H1 (cell line): ENCODE results near the gene CCDC28B. TPM values are rescaled to one million over a fixed set of nuclear protein-coding genes. Genes with fewer than 3 reads are reported as not detected.

Source experiments
- CTCF ChIA-PET: fragments of 300-600 bp; sonication (Branson Sonifier 250); formaldehyde crosslinking; loops from one replicate; lab custom pipeline; 2021; ENCODE audit not compliant: partially characterized antibody; lab: Charles Lee
- POLR2A ChIA-PET: fragments of 300-600 bp; sonication (Branson Sonifier 250); formaldehyde crosslinking; loops from one replicate; lab custom pipeline; 2021; ENCODE audit warnings: inconsistent platforms; ENCODE audit not compliant: partially characterized antibody; lab: Charles Lee
- DNase-seq, 2 experiments: peaks; one replicate each; pipeline versions ENCODE4 v3.0.0 to v3.0.0-alpha.2; 2010 to 2022; ENCODE audit warnings: low spot score in 2 of 2, low read depth in 1 of 2, mixed read lengths in 1 of 2
- FAIRE-seq: peaks from 2 replicates; lab custom pipeline; 2011; peaks lifted over from hg19 to GRCh38; lab: Jason Lieb, UNC
- H2AFZ ChIP-seq: 2 replicates; pipeline ENCODE4 v1.8.1; 2012; ENCODE audit warnings: low read length, inconsistent platforms
- H2AK5ac ChIP-seq: 2 replicates; pipeline ENCODE4 v1.6.1; 2013; ENCODE audit warnings: low read depth, low read length
- H2BK120ac ChIP-seq: replicated peaks from 2 replicates; pipeline ENCODE3; 2013; ENCODE audit warnings: low read depth, low read length, inconsistent platforms
- H2BK12ac ChIP-seq: 2 replicates; pipeline ENCODE4 v1.6.1; 2013; ENCODE audit warnings: low read depth, low read length
- H2BK15ac ChIP-seq: 2 replicates; pipeline ENCODE4 v1.6.1; 2013; ENCODE audit warnings: low read length
- H2BK20ac ChIP-seq: 2 replicates; pipeline ENCODE4 v1.6.1; 2013; ENCODE audit warnings: low read length
- H2BK5ac ChIP-seq: 2 replicates; pipeline ENCODE4 v1.6.1; 2013; ENCODE audit warnings: low read depth, low read length
- H3K14ac ChIP-seq: 2 replicates; pipeline ENCODE4 v1.6.1; 2013; ENCODE audit warnings: inconsistent platforms; ENCODE audit not compliant: insufficient read length
- H3K18ac ChIP-seq: 2 replicates; pipeline ENCODE4 v1.6.1; 2013; ENCODE audit warnings: low read length; ENCODE audit errors: extremely low read depth
- H3K23ac ChIP-seq: 2 replicates; pipeline ENCODE4 v1.6.1; 2013; ENCODE audit warnings: inconsistent platforms; ENCODE audit not compliant: insufficient read length
- H3K23me2 ChIP-seq: 2 replicates; pipeline ENCODE4 v1.6.1; 2013; ENCODE audit warnings: low read depth, low read length
- H3K27ac ChIP-seq: 2 replicates; pipeline ENCODE4 v1.6.1; 2011; ENCODE audit warnings: low read depth, low read length, inconsistent platforms
- H3K27me3 ChIP-seq, 4 experiments: replicated peaks in 1 of 4; 1 replicate in 1 of 4; 2 replicates in 3 of 4; pipeline versions ENCODE4 v1.6.1 to v1.8.1; 2011 to 2013; ENCODE audit warnings: low read length in 3 of 4, mild to moderate bottlenecking in 3 of 4, inconsistent platforms in 2 of 4, mixed read lengths in 2 of 4, moderate library complexity in 1 of 4; ENCODE audit not compliant: control insufficient read depth in 3 of 4, insufficient read depth in 3 of 4; ENCODE audit errors: extremely low read depth in 1 of 4
- H3K36me3 ChIP-seq, 4 experiments: 2 replicates each; pipeline versions ENCODE4 v1.6.1 to v1.8.1; 2011 to 2013; ENCODE audit warnings: mild to moderate bottlenecking in 4 of 4, low read length in 3 of 4, moderate library complexity in 2 of 4, control low read depth in 1 of 4, inconsistent platforms in 1 of 4; ENCODE audit not compliant: insufficient read depth in 4 of 4, control insufficient read depth in 2 of 4
- H3K4ac ChIP-seq: replicated peaks from 2 replicates; pipeline ENCODE3; 2013; ENCODE audit warnings: low read length, low read depth, mixed read lengths, inconsistent platforms; ENCODE audit not compliant: insufficient read length
- H3K4me1 ChIP-seq, 4 experiments: replicated peaks in 1 of 4; 1 replicate in 1 of 4; 2 replicates in 3 of 4; pipeline versions ENCODE4 v1.6.1 to v1.8.1; 2011 to 2013; ENCODE audit warnings: low read length in 3 of 4, inconsistent platforms in 2 of 4, mixed read lengths in 1 of 4; ENCODE audit not compliant: insufficient read depth in 4 of 4, control insufficient read depth in 3 of 4
- H3K4me2 ChIP-seq, 2 experiments: 2 replicates each; pipeline versions ENCODE4 v1.6.1 to v1.8.1; 2011 to 2013; ENCODE audit warnings: low read depth in 2 of 2, low read length in 2 of 2, control low read depth in 1 of 2, inconsistent platforms in 1 of 2, mild to moderate bottlenecking in 1 of 2; ENCODE audit not compliant: insufficient read depth in 1 of 2
- H3K4me3 ChIP-seq, 4 experiments: fragments of 200-600, 300-600 bp in 1 of 4; sonication (generic), shearing (Covaris generic), sonication (Bioruptor Twin) in 1 of 4; 2 replicates each; pipeline versions ENCODE4 v1.5.1 to v1.8.1; 2011 to 2016; ENCODE audit warnings: low read length in 4 of 4, low read depth in 3 of 4, control low read depth in 2 of 4, inconsistent platforms in 2 of 4, mild to moderate bottlenecking in 2 of 4, mixed read lengths in 1 of 4, moderate library complexity in 1 of 4; ENCODE audit not compliant: insufficient read depth in 2 of 4; ENCODE audit errors: extremely low read depth in 1 of 4
- H3K56ac ChIP-seq: replicated peaks from 2 replicates; pipeline ENCODE3; 2013; ENCODE audit warnings: low read depth, mild to moderate bottlenecking, mixed read lengths, low read length, inconsistent platforms; ENCODE audit not compliant: insufficient read length
- H3K79me1 ChIP-seq: 2 replicates; pipeline ENCODE4 v1.6.1; 2013; ENCODE audit warnings: low read depth, low read length, control low read depth
- H3K79me2 ChIP-seq, 2 experiments: 2 replicates each; pipeline versions ENCODE4 v1.6.1 to v1.8.1; 2012 to 2013; ENCODE audit warnings: low read length in 2 of 2, mild to moderate bottlenecking in 2 of 2, inconsistent platforms in 1 of 2; ENCODE audit not compliant: insufficient read depth in 2 of 2, control insufficient read depth in 1 of 2
- H3K9ac ChIP-seq, 4 experiments: replicated peaks in 1 of 4; 1 replicate in 1 of 4; 2 replicates in 3 of 4; pipeline versions ENCODE4 v1.6.1 to v1.8.1; 2011 to 2013; ENCODE audit warnings: low read depth in 3 of 4, low read length in 3 of 4, control low read depth in 2 of 4, mild to moderate bottlenecking in 2 of 4, moderate library complexity in 2 of 4, inconsistent platforms in 1 of 4; ENCODE audit errors: extremely low read depth in 1 of 4
- H3K9me3 ChIP-seq, 2 experiments: 2 replicates each; pipeline versions ENCODE4 v1.6.1 to v1.8.1; 2012 to 2013; ENCODE audit warnings: mild to moderate bottlenecking in 2 of 2, moderate library complexity in 2 of 2, control low read depth in 1 of 2, inconsistent platforms in 1 of 2, low read depth in 1 of 2, low read length in 1 of 2, mixed read lengths in 1 of 2; ENCODE audit not compliant: insufficient read depth in 2 of 2
- H4K20me1 ChIP-seq, 2 experiments: replicated peaks in 1 of 2; 2 replicates each; pipeline versions ENCODE3 to v1.8.1; 2011 to 2013; ENCODE audit warnings: inconsistent platforms in 2 of 2, low read length in 2 of 2, mild to moderate bottlenecking in 1 of 2; ENCODE audit not compliant: insufficient read depth in 2 of 2, control insufficient read depth in 1 of 2
- H4K5ac ChIP-seq: 2 replicates; pipeline ENCODE4 v1.6.1; 2013; ENCODE audit warnings: low read length, low read depth, mixed read lengths, inconsistent platforms; ENCODE audit not compliant: insufficient read length
- H4K8ac ChIP-seq: 2 replicates; pipeline ENCODE4 v1.8.0; 2013; ENCODE audit warnings: mild to moderate bottlenecking, moderate library complexity, low read length, inconsistent platforms; ENCODE audit not compliant: insufficient read depth; ENCODE audit errors: extremely low read depth
- H4K91ac ChIP-seq: replicated peaks from 2 replicates; pipeline ENCODE3; 2013; ENCODE audit warnings: low read length, mixed read lengths, inconsistent platforms; ENCODE audit not compliant: insufficient read length
- BCL11A ChIP-seq, 2 experiments: IDR thresholded peaks; one replicate each; pipeline ENCODE4 v1.6.1; 2011; ENCODE audit warnings: low read depth in 2 of 2, low read length in 2 of 2, mild to moderate bottlenecking in 2 of 2
- CBX8 ChIP-seq: fragments of 300-800, 300-1000 bp; sonication (generic); IDR thresholded peaks from 2 replicates; pipeline ENCODE4 v1.7.1; 2016; ENCODE audit warnings: low read depth, low read length, borderline replicate concordance
- EGR1 ChIP-seq: IDR thresholded peaks from 2 replicates; pipeline ENCODE4 v1.6.1; 2011; ENCODE audit warnings: low read depth, low read length, borderline replicate concordance
- JUND ChIP-seq: IDR thresholded peaks from 2 replicates; pipeline ENCODE4 v1.6.1; 2011; ENCODE audit warnings: mild to moderate bottlenecking, improper control_type of control experiment, low read length
- KDM1A ChIP-seq: fragments of 200-600, 300-600 bp; sonication (generic); IDR thresholded peaks from 2 replicates; pipeline ENCODE4 v1.7.1; 2016; ENCODE audit warnings: mild to moderate bottlenecking, low read length, borderline replicate concordance
- KDM5A ChIP-seq: fragments of 200-600 bp; IDR thresholded peaks from 2 replicates; pipeline ENCODE4 v1.7.1; 2012; ENCODE audit warnings: mild to moderate bottlenecking, low read length, inconsistent platforms, mixed read lengths
- POLR2AphosphoS5 ChIP-seq: IDR thresholded peaks from 2 replicates; pipeline ENCODE4 v1.6.1; 2011; ENCODE audit warnings: low read depth, low read length
- POU5F1 ChIP-seq: IDR thresholded peaks from 2 replicates; pipeline ENCODE4 v1.6.1; 2011; ENCODE audit warnings: low read depth, mild to moderate bottlenecking, low read length, moderate library complexity
- RNF2 ChIP-seq: fragments of 200-900, 300-1000 bp; sonication (generic); IDR thresholded peaks from 2 replicates; pipeline ENCODE4 v1.7.1; 2016; ENCODE audit warnings: borderline replicate concordance, low read depth, mild to moderate bottlenecking, antibody characterized with exemption, low read length; ENCODE audit not compliant: poor library complexity, severe bottlenecking; ENCODE audit errors: missing control alignments
- SP4 ChIP-seq: IDR thresholded peaks from 2 replicates; pipeline ENCODE4 v1.6.1; 2012; ENCODE audit warnings: low read length, inconsistent platforms
- TCF12 ChIP-seq: IDR thresholded peaks from 2 replicates; pipeline ENCODE4 v1.6.1; 2011; ENCODE audit warnings: low read depth, mild to moderate bottlenecking, low read length
- YY1 ChIP-seq: IDR thresholded peaks from 2 replicates; pipeline ENCODE4 v1.6.1; 2011; ENCODE audit warnings: low read depth, mild to moderate bottlenecking, low read length
- WGBS, 2 experiments: shearing (Covaris generic) in 1 of 2; methylation state at CpG; one replicate each; pipeline versions ENCODE4 v1.1.6 to v1.1.7; 2013 to 2015; ENCODE audit warnings: low lambda C conversion rate in 2 of 2, mixed read lengths in 2 of 2, inconsistent platforms in 1 of 2, low coverage in 1 of 2, missing lambda C conversion rate in 1 of 2; ENCODE audit not compliant: insufficient replicate concordance in 2 of 2, insufficient coverage in 1 of 2, insufficient read length in 1 of 2; ENCODE audit errors: extremely low coverage in 1 of 2, missing lambda C conversion rate in 1 of 2; 5-methylcytosine and 5-hydroxymethylcytosine counted together
- polyA plus RNA-seq, 7 experiments: library from polyadenylated mRNA; depleted of rRNA in 3 of 7; stranded (reverse) in 5 of 7; unstranded in 2 of 7; fragments of >200 nt in 5 of 7; fragments of 200-250 nt in 2 of 7; gene quantifications; 1 replicate in 5 of 7; 2 replicates in 1 of 7; 4 replicates in 1 of 7; pipeline versions ENCODE4 v1.2.1 to v1.2.3, GENCODE V29; 2011 to 2013; ENCODE audit warnings: missing spikeins in 2 of 7, mixed read lengths in 2 of 7
- total RNA-seq: library from RNA; stranded (reverse); fragmentation: NEBNext Ultra II Directional; extraction: Animal tissue kit (Norgen Biotek cat#: 25700); gene quantifications from 2 replicates; pipeline ENCODE4 v1.2.1, GENCODE V29; 2021
- TF ChIP-seq, protein P1 (sequence below): IDR thresholded peaks from 2 replicates; pipeline ENCODE4 v1.6.1; 2012; ENCODE audit warnings: inconsistent platforms

The CCDC28B gene
- total and polyA plus RNA-seq, 2 of the 8 experiments (the other 6 are each of a cell fraction or from before 2014, with no cell fraction given), result 16.7 to 17.1 TPM

DNA sequence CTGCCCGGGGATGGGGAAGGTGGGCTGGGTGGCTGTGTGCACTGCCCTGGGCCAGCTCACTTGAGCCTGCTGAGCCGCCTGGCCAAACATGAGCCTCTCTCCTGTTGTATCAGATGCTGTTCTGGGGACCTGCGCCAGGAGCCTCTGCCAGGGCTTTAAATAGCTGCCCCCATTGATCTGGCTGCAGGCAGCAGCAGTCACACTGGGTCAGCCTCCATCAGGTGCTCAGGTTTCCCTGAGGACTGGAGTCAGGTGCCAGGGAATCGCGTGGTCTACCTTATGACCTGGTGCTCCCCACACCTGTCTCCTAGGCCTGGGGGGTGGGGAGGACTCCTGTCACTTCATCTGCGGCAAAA lies 700 bp upstream of the CCDC28B start:
- no peak overlapping the region for H4K5ac ChIP-seq
- H3K4me2 ChIP-seq, result peak overlapping the region; percentile 76 to 92
- no peak overlapping the region for H2AFZ ChIP-seq
- no peak overlapping the region for H2BK15ac ChIP-seq
- peak overlapping the region; percentile 47 to 67 (median 62); a peak in 6 of 8 replicates for H3K4me3 ChIP-seq
- H2BK20ac ChIP-seq, result no peak overlapping the region
- no peak overlapping the region for H3K56ac ChIP-seq
- H2BK5ac ChIP-seq, result peak overlapping the region; percentile 53
- DNase-seq (peak in 1 of 2 experiments; percentile 58), FAIRE-seq (no peak)
- no peaks in the 10 kb centered on the region for H3K9me3 ChIP-seq
- H3K23ac ChIP-seq, result no peak overlapping the region
- H3K4me1 ChIP-seq, result peaks cover 13 to 28% (median 18%) of the 10 kb centered on the region in 4 experiments
- peaks cover 9% of the 10 kb centered on the region; the same call in 1 of the 2 replicates for H3K23me2 ChIP-seq
- H3K27me3 ChIP-seq, result peaks cover 0 to 4% (median under 1%) of the 10 kb centered on the region in 4 experiments; a peak in 3 of 7 replicates
- 36% methylated on average over 6 of the region's 6 CpGs; no CpG with 5 or more reads in 1 of the 2 experiments for WGBS, 2 experiments
- no peak overlapping the region for H4K8ac ChIP-seq
- no peak overlapping the region for H3K27ac ChIP-seq
- no peak overlapping the region for H3K14ac ChIP-seq
- peak overlapping the region; percentile 79; the same call in 1 of the 2 replicates for H3K18ac ChIP-seq
- no peaks in the 10 kb centered on the region for H3K79me2 ChIP-seq
- POLR2A ChIA-PET, result interaction anchor here (0.5 to 21.3 kb wide), 21 partner anchors 9 to 172 kb away, joined by 3 to 332 read pairs (median 7); partner anchors contain the start of genes DCDC2B, FAM229A, HDAC1 and IQCC
- H3K79me1 ChIP-seq, result 0 out of 2 replicates have a peak, but pooled peaks cover 3% of the 10 kb centered on the region
- H3K9ac ChIP-seq, result 0 out of 7 replicates have a peak overlapping the region, but pooled peaks of 2 of the 4 experiments have one; percentile 6 to 14
- H2BK120ac ChIP-seq, result no peak overlapping the region
- CTCF ChIA-PET, result interaction anchor here (0.8 to 4.2 kb wide), 5 partner anchors 12 to 49 kb away, joined by 3 to 25 read pairs (median 6); no protein-coding TSS in a partner anchor
- no peak overlapping the region for H4K91ac ChIP-seq
- H2AK5ac ChIP-seq, result no peak overlapping the region
- H3K4ac ChIP-seq, result no peak overlapping the region
- peak overlapping the region; percentile 80; the same call in 1 of the 2 replicates for H2BK12ac ChIP-seq
- peaks cover 16 to 30% (median 22%) of the 10 kb centered on the region in 4 experiments; a peak in 7 of 8 replicates for H3K36me3 ChIP-seq
- H4K20me1 ChIP-seq, result peaks cover 3 to 5% of the 10 kb centered on the region in 2 experiments
- TF ChIP-seq JUND (no peak), TCF12 (no peak), EGR1 (no peak), RNF2 (no peak), POLR2AphosphoS5 (no peak), YY1 (no peak), SP4 (no peak), KDM5A (no peak), KDM1A (no peak), BCL11A (IDR thresholded peaks at IDR 0.05; ENCODE audit: low read depth in 2 of 2, low read length in 2 of 2) (no peak), CBX8 (no peak), POU5F1 (no peak)
- TF ChIP-seq, protein P1, sequence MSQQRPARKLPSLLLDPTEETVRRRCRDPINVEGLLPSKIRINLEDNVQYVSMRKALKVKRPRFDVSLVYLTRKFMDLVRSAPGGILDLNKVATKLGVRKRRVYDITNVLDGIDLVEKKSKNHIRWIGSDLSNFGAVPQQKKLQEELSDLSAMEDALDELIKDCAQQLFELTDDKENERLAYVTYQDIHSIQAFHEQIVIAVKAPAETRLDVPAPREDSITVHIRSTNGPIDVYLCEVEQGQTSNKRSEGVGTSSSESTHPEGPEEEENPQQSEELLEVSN, result no peak
